ENCODE results near the gene GSN. TPM values are rescaled to one million over a fixed set of nuclear protein-coding genes. Genes with fewer than 3 reads are reported as not detected.

GSN gene
- total and polyA plus RNA-seq, 4 donors: 133 to 468 (median 233) TPM

- Histone ChIP-seq H3K36me3 (ENCODE audit: control insufficient read depth in 4 of 4, insufficient read depth in 4 of 4, low read length in 4 of 4) (no peaks in the 10 kb centered on the region), H3K27me3 (ENCODE audit: control insufficient read depth in 3 of 3, insufficient read depth in 3 of 3, low read length in 2 of 3) (no peaks in the 10 kb centered on the region), H3K4me1 (ENCODE audit: control insufficient read depth in 5 of 5, insufficient read depth in 5 of 5, low read length in 5 of 5) (peaks cover 13 to 53% (median 44%) of the 10 kb centered on the region in 5 donors), H3K27ac (ENCODE audit: low read depth in 1 of 2, low read length in 1 of 2) (peak overlapping the region; percentile 88 to 100), H3K9me3 (ENCODE audit: control insufficient read depth in 4 of 4, insufficient read depth in 3 of 4, low read length in 3 of 4) (no peaks in the 10 kb centered on the region), H3K9ac (ENCODE audit: insufficient read depth in 1 of 2, low read length in 2 of 2) (peak overlapping the region in 1 of 2 donors; percentile 47), H3K4me3 (no peak overlapping the region)
- TF ChIP-seq CTCF (IDR thresholded peaks at IDR 0.05; ENCODE audit: control extremely low read depth, extremely low read depth): no peak
- 22 to 28% methylated on average over 18 of the region's 18 CpGs for WGBS, 2 donors
- DNase-seq: peak in 1 of 3 donors; percentile 62
- no peak for ATAC-seq (ENCODE audit: insufficient read depth, low FRiP score)
Observed at GRCh38 chr9:121285835-121286687, 18.1 kb downstream of the GSN start.

- DNase-seq (no peak), ATAC-seq (ENCODE audit: insufficient read depth, low FRiP score) (no peak)
- Histone ChIP-seq H3K9ac (ENCODE audit: insufficient read depth in 1 of 2, low read length in 2 of 2) (peak overlapping the region in 1 of 2 donors; percentile 13), H3K4me3 (no peak overlapping the region), H3K27me3 (ENCODE audit: control insufficient read depth in 3 of 3, insufficient read depth in 3 of 3, low read length in 2 of 3) (no peaks in the 10 kb centered on the region), H3K27ac (ENCODE audit: low read depth in 1 of 2, low read length in 1 of 2) (peak overlapping the region; percentile 88 to 100), H3K4me1 (ENCODE audit: control insufficient read depth in 5 of 5, insufficient read depth in 5 of 5, low read length in 5 of 5) (peaks cover 13 to 49% (median 41%) of the 10 kb centered on the region in 5 donors), H3K36me3 (ENCODE audit: control insufficient read depth in 4 of 4, insufficient read depth in 4 of 4, low read length in 4 of 4) (no peaks in the 10 kb centered on the region), H3K9me3 (ENCODE audit: control insufficient read depth in 4 of 4, insufficient read depth in 3 of 4, low read length in 3 of 4) (no peaks in the 10 kb centered on the region)
- no peak for TF ChIP-seq CTCF (IDR thresholded peaks at IDR 0.05; ENCODE audit: control extremely low read depth, extremely low read depth)
- WGBS, 2 donors: 45 to 56% methylated on average over 2 of the region's 2 CpGs
Observed at GRCh38 chr9:121286688-121286972, 18.7 kb downstream of the GSN start.

- Histone ChIP-seq H3K4me3 (no peak overlapping the region), H3K36me3 (ENCODE audit: control insufficient read depth in 4 of 4, insufficient read depth in 4 of 4, low read length in 4 of 4) (no peaks in the 10 kb centered on the region), H3K27ac (ENCODE audit: low read depth in 1 of 2, low read length in 1 of 2) (peak overlapping the region; percentile 88 to 100), H3K27me3 (ENCODE audit: control insufficient read depth in 3 of 3, insufficient read depth in 3 of 3, low read length in 2 of 3) (no peaks in the 10 kb centered on the region), H3K9me3 (ENCODE audit: control insufficient read depth in 4 of 4, insufficient read depth in 3 of 4, low read length in 3 of 4) (no peaks in the 10 kb centered on the region), H3K9ac (ENCODE audit: insufficient read depth in 1 of 2, low read length in 2 of 2) (peak overlapping the region in 1 of 2 donors; percentile 13), H3K4me1 (ENCODE audit: control insufficient read depth in 5 of 5, insufficient read depth in 5 of 5, low read length in 5 of 5) (peaks cover 13 to 46% (median 36%) of the 10 kb centered on the region in 5 donors)
- no peak for TF ChIP-seq CTCF (IDR thresholded peaks at IDR 0.05; ENCODE audit: control extremely low read depth, extremely low read depth)
- ATAC-seq (ENCODE audit: insufficient read depth, low FRiP score) (peak; percentile 70), DNase-seq (peak in 2 of 3 donors; percentile 63 to 75)
- WGBS, 2 donors: 18% methylated on average over 13 of the region's 13 CpGs
Observed at GRCh38 chr9:121286973-121287741, 19.2 kb downstream of the GSN start.
